Renal cortex interstitium (tissue), 11 donors: Measurements from ENCODE around the gene KTN1. TPM values are rescaled to one million over a fixed set of nuclear protein-coding genes. Genes with fewer than 3 reads are reported as not detected.

ENCODE experiments used
- DNase-seq, 11 donors: peaks; one replicate each; pipeline ENCODE4 v3.0.0-alpha.2; 2013; ENCODE audit warnings: low read depth in 9 of 11, low spot score in 4 of 11; ENCODE audit errors: extremely low read depth in 1 of 11
- polyA plus RNA-seq, 3 donors: library from polyadenylated mRNA; unstranded; fragments of 120-200 nt; gene quantifications; one replicate each; pipeline ENCODE4 v1.2.1, GENCODE V29; 2013; ENCODE audit not compliant: insufficient read length in 3 of 3

Gene KTN1
- polyA plus RNA-seq, 3 donors: 181 to 216 (median 210) TPM

GRCh38 chr14:55641290-55641689 lies 61.3 kb downstream of the KTN1 start:
- DNase-seq: no peak

- DNase-seq: no peak
These were observed 61.9 kb downstream of the KTN1 start for GRCh38 chr14:55641954-55642353.

GRCh38 chr14:55645145-55645544 lies 65.1 kb downstream of the KTN1 start:
- no peak for DNase-seq

- no peak for DNase-seq
These were observed 66.1 kb downstream of the KTN1 start for GRCh38 chr14:55645845-55646832.

GRCh38 chr14:55650992-55651391 lies 71.0 kb downstream of the KTN1 start:
- no peak for DNase-seq

- DNase-seq: no peak
These were observed 74.2 kb downstream of the KTN1 start for GRCh38 chr14:55654243-55654642.

GRCh38 chr14:55661029-55661428 lies 81.0 kb downstream of the KTN1 start:
- no peak for DNase-seq

- DNase-seq: no peak
These were observed 82.7 kb downstream of the KTN1 start for GRCh38 chr14:55662752-55663151.

- no peak for DNase-seq
These were observed 85.2 kb downstream of the KTN1 start for GRCh38 chr14:55665067-55665675.

GRCh38 chr14:55667801-55668200 lies 87.8 kb downstream of the KTN1 start:
- no peak for DNase-seq

- no peak for DNase-seq
These were observed 91.6 kb downstream of the KTN1 start for GRCh38 chr14:55671641-55672040.

- DNase-seq: no peak
These were observed 93.0 kb downstream of the KTN1 start for GRCh38 chr14:55673048-55673447.

GRCh38 chr14:55681096-55681495 lies 101.1 kb downstream of the KTN1 start:
- DNase-seq: no peak

GRCh38 chr14:55684956-55685584 lies 105.1 kb downstream of the KTN1 start:
- DNase-seq: no peak

GRCh38 chr14:55686713-55687112 lies 106.7 kb downstream of the KTN1 start:
- no peak for DNase-seq

GRCh38 chr14:55688566-55688965 lies 108.6 kb downstream of the KTN1 start:
- DNase-seq: no peak

GRCh38 chr14:55689981-55690871 lies 110.2 kb downstream of the KTN1 start:
- DNase-seq: no peak

- DNase-seq: no peak
These were observed 111.7 kb downstream of the KTN1 start for GRCh38 chr14:55691659-55692058.

- no peak for DNase-seq
These were observed 113.9 kb downstream of the KTN1 start for GRCh38 chr14:55693904-55694303.
